Esophagus muscularis mucosa (tissue), 4 donors: ENCODE measurements around the gene PPIL1. TPM values are rescaled to one million over a fixed set of nuclear protein-coding genes. Genes with fewer than 3 reads are reported as not detected.

Experiments used
- DNase-seq: peaks from one replicate; pipeline ENCODE4 v3.0.0-alpha.2; 2017; ENCODE audit errors: extremely low spot score
- H3K27ac ChIP-seq, 4 donors: fragments of 200-600 bp; sonication (generic); replicated peaks in 1 of 4; 1 replicate in 3 of 4; 2 replicates in 1 of 4; pipeline ENCODE4 v1.5.1; 2016 to 2019; ENCODE audit warnings: mild to moderate bottlenecking in 1 of 4
- H3K27me3 ChIP-seq, 4 donors: fragments of 200-600 bp; sonication (generic); one replicate each; pipeline versions ENCODE4 v1.5.1 to v1.6.0; 2016 to 2019
- H3K36me3 ChIP-seq, 4 donors: fragments of 200-600 bp; sonication (generic); one replicate each; pipeline ENCODE4 v1.5.1; 2016 to 2019
- H3K4me1 ChIP-seq, 4 donors: fragments of 200-600 bp; sonication (generic); one replicate each; pipeline ENCODE4 v1.5.1; 2016 to 2019
- H3K4me3 ChIP-seq, 4 donors: fragments of 200-600 bp; sonication (generic); 1 replicate in 2 of 4; 2 replicates in 2 of 4; pipeline ENCODE4 v1.5.1; 2016 to 2019; ENCODE audit warnings: mild to moderate bottlenecking in 4 of 4, moderate library complexity in 1 of 4
- H3K9me3 ChIP-seq, 4 donors: fragments of 200-600 bp; sonication (generic); 1 replicate in 3 of 4; 2 replicates in 1 of 4; pipeline ENCODE4 v1.5.1; 2016 to 2019
- CTCF ChIP-seq, 3 experiments: fragments of 200-600 bp in 2 of 3; fragments of 450-650 bp in 1 of 3; sonication (generic) in 2 of 3; IDR thresholded peaks; one replicate each; pipeline ENCODE4 v1.5.1; 2017 to 2019; ENCODE audit warnings: antibody characterized with exemption in 3 of 3, mild to moderate bottlenecking in 2 of 3, moderate library complexity in 1 of 3
- EP300 ChIP-seq: sonication (generic); formaldehyde crosslinking; IDR thresholded peaks from one replicate; pipeline ENCODE4 v1.6.1; 2017; ENCODE audit warnings: antibody characterized with exemption
- POLR2A ChIP-seq: fragments of 450-650 bp; IDR thresholded peaks from one replicate; pipeline ENCODE4 v1.6.1; 2017; ENCODE audit warnings: antibody characterized with exemption, moderate library complexity, mild to moderate bottlenecking, low read depth
- POLR2AphosphoS5 ChIP-seq, 2 donors: sonication (generic); formaldehyde crosslinking; IDR thresholded peaks; one replicate each; pipeline ENCODE4 v1.6.1; 2017; ENCODE audit warnings: antibody characterized with exemption in 2 of 2
- WGBS: methylation state at CpG from one replicate; pipeline ENCODE4 v1.1.5; 2018; 5-methylcytosine and 5-hydroxymethylcytosine counted together
- intact Hi-C: fragments of 100-400 bp; cut with DNase I; formaldehyde crosslinking; loops from one replicate; pipeline ENCODE4 v1.15.1; 2023
- total RNA-seq, 4 donors: library from RNA; depleted of rRNA; stranded (reverse); fragments of >200 nt; gene quantifications; one replicate each; pipeline versions ENCODE4 v1.1.0 to v1.2.1, GENCODE V29; 2016

PPIL1 gene
- total RNA-seq, 4 donors from 2014 or later, result 17.6 to 30.3 (median 25.4) TPM

DNA sequence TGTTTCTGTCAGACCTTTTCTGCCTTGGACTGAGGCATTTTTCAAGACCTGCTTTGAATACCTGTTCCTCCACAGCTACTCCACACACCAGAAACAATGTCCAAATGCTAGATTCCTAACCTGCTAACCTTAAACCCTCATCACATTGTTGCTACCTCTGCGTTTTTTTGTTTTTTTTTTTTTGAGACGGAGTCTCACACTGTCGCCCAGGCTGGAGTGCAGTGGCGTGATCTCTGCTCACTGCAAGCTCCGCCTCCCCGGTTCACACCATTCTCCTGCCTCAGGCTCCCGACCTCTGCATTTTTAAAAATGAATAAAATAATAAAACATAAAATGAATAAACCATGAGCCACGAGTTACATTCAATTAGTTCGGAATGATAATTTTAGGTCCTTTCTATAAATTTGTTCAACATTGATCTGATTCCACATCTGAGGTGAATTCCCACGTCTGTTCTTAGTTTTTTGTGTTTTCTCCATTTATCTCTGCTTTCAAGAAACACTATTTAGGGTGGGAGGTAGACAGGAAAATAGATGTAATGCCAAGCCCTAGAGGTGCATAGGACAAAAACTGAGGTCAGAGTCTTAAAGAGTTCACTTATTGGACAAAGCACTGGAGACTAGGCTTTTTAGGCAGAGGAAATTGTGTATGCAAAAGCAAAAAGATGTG is 12.5 kb upstream of the PPIL1 start:
- H3K4me1 ChIP-seq, result peaks cover 18 to 40% (median 36%) of the 10 kb centered on the region in 4 donors
- TF ChIP-seq CTCF (IDR thresholded peaks at IDR 0.05) (no peak), EP300 (no peak), POLR2AphosphoS5 (IDR thresholded peaks at IDR 0.05) (no peak), POLR2A (no peak)
- H3K27ac ChIP-seq, result peak overlapping the region; percentile 86 to 89 (median 88)
- 73% methylated on average over 10 of the region's 10 CpGs for WGBS
- H3K9me3 ChIP-seq, result no peaks in the 10 kb centered on the region
- peak overlapping the region; percentile 71 to 88 (median 82) for H3K4me3 ChIP-seq
- H3K36me3 ChIP-seq, result peaks cover 0 to 3% (median under 1%) of the 10 kb centered on the region in 4 donors
- H3K27me3 ChIP-seq, result no peaks in the 10 kb centered on the region
- intact Hi-C loops, result loop anchor here (5.0 to 10.0 kb wide), 3 partner anchors 95 to 328 kb away; no protein-coding TSS in a partner anchor
- no peak for DNase-seq

GRCh38 chr6:36885461-36886401 is 11.1 kb upstream of the PPIL1 start, which contains the start of gene C6orf89:
Gene C6orf89 (plus strand): TSS chr6:36885952. CDS start chr6:36899445, 13,493 bp downstream.
- WGBS, result 3% methylated on average over 36 of the region's 48 CpGs
- Histone ChIP-seq H3K9me3 (no peaks in the 10 kb centered on the region), H3K4me3 (peak within 1 kb of the TSS; percentile 71 to 88 (median 82)), H3K36me3 (no peaks in the 10 kb centered on the region), H3K4me1 (peaks cover 18 to 40% (median 36%) of the 10 kb centered on the region in 4 donors), H3K27ac (peak within 1 kb of the TSS; percentile 86 to 89 (median 88)), H3K27me3 (no peaks in the 10 kb centered on the region)
- intact Hi-C loops, result loop anchor here (5.0 to 10.0 kb wide), 3 partner anchors 97 to 329 kb away; no protein-coding TSS in a partner anchor
- TF ChIP-seq CTCF (IDR thresholded peaks at IDR 0.05) (peak; percentile 88 to 97 (median 90)), POLR2AphosphoS5 (IDR thresholded peaks at IDR 0.05) (peak; percentile 94 to 95), EP300 (no peak), POLR2A (peak; percentile 78)
- peak; percentile 99 for DNase-seq

GRCh38 chr6:36884610-36885009 is 10.0 kb upstream of the PPIL1 start:
- Histone ChIP-seq H3K27ac (no peak overlapping the region), H3K36me3 (no peaks in the 10 kb centered on the region), H3K4me1 (peaks cover 18 to 40% (median 36%) of the 10 kb centered on the region in 4 donors), H3K9me3 (no peaks in the 10 kb centered on the region), H3K27me3 (no peaks in the 10 kb centered on the region), H3K4me3 (no peak overlapping the region)
- no peak for TF ChIP-seq CTCF (IDR thresholded peaks at IDR 0.05)
- no peak for TF ChIP-seq EP300
- TF ChIP-seq POLR2A, result no peak
- no peak for TF ChIP-seq POLR2AphosphoS5 (IDR thresholded peaks at IDR 0.05)
- WGBS, result 98% methylated on average over 3 of the region's 3 CpGs
- DNase-seq, result no peak
- intact Hi-C loops, result loop anchor here (5.0 to 10.0 kb wide), 3 partner anchors 98 to 330 kb away; no protein-coding TSS in a partner anchor

DNA sequence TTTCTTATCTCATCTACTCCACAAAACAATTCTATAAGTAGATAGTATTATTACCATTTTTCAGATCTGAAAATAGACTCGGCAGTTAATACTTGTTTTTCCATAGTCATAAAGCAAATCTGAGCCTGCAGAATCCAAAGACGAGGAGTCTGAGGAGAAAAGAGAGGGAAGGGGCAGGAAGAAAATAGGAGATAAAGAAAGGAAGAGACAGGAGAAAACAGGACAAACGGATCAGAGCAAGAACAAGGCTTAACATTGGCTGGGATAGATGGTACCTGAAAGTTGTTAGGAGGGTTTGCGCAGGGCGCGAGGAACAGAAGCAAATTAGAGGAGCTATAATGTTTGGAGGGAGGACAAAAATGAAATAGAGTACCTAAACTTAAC is 639 bp upstream of the PPIL1 start:
- 38% methylated on average over 6 of the region's 6 CpGs for WGBS
- DNase-seq, result no peak
- peak overlapping the region; percentile 84 to 92 (median 88) for H3K27ac ChIP-seq
- peak overlapping the region; percentile 90 to 98 (median 92) for H3K4me3 ChIP-seq
- peaks cover 0 to 13% (median 3%) of the 10 kb centered on the region in 4 donors for H3K36me3 ChIP-seq
- TF ChIP-seq POLR2AphosphoS5 (IDR thresholded peaks at IDR 0.05) (no peak), POLR2A (no peak), CTCF (IDR thresholded peaks at IDR 0.05) (no peak), EP300 (no peak)
- peaks cover 0 to 7% (median 0%) of the 10 kb centered on the region in 4 donors for H3K27me3 ChIP-seq
- H3K9me3 ChIP-seq, result no peaks in the 10 kb centered on the region
- peaks cover 16 to 20% (median 16%) of the 10 kb centered on the region in 4 donors for H3K4me1 ChIP-seq
- intact Hi-C loops, result no loop called here
